Retinal pigment epithelial cell (primary cell): ENCODE data around the gene CMTM8.
"Not testable (repeated sequence)": the region's sequence is repeated elsewhere in the genome, so short reads cannot be mapped to it uniquely, and the experiment has no call there.

ENCODE experiments used
- DNase-seq: peaks from one replicate; pipeline ENCODE4 v3.0.0-alpha.2; 2010; ENCODE audit warnings: low read depth
- H3K4me3 ChIP-seq: 2 replicates; pipeline ENCODE4 v1.5.1; 2011; ENCODE audit warnings: mild to moderate bottlenecking, low read length, control low read depth, moderate library complexity
- CTCF ChIP-seq: conservative IDR thresholded peaks from 2 replicates; pipeline ENCODE4 v1.5.1; 2011; ENCODE audit warnings: low read depth, low read length, control low read depth, inconsistent platforms

The CMTM8 gene

GRCh38 chr3:32376115-32376514 lies 137.6 kb downstream of the CMTM8 start:
- no peak overlapping the region for H3K4me3 ChIP-seq
- no peak for DNase-seq

GRCh38 chr3:32379831-32380500 lies 141.5 kb downstream of the CMTM8 start:
- DNase-seq = no peak
- TF ChIP-seq CTCF = no peak
- H3K4me3 ChIP-seq = no peak overlapping the region

More at GRCh38 chr3:32376115-32376514, 137.6 kb downstream of the CMTM8 start:
- no peak for TF ChIP-seq CTCF

DNA sequence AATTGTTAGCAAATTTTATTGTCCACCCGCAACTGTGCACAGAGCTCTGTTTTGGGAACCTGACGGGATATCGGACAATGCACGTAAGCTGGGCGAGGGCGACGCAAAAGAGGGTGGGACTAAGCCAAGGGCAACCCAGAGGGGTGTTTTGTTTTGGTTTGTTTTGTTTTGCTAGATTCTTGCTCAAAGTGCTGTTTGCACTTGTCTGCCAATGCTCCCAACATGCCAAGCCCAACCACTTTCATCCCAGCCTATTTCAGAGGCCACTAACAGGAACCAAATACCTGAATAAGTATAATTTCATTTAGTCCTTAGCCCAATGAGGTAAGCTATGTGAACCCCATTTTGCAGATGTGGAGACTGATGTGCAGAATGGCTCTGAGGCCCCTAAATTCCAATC lies 143.4 kb downstream of the CMTM8 start:
- no peak overlapping the region for H3K4me3 ChIP-seq
- TF ChIP-seq CTCF = no peak
- no peak for DNase-seq

GRCh38 chr3:32383136-32383711 lies 144.7 kb downstream of the CMTM8 start:
- TF ChIP-seq CTCF = no peak
- no peak for DNase-seq
- H3K4me3 ChIP-seq = no peak overlapping the region

DNA sequence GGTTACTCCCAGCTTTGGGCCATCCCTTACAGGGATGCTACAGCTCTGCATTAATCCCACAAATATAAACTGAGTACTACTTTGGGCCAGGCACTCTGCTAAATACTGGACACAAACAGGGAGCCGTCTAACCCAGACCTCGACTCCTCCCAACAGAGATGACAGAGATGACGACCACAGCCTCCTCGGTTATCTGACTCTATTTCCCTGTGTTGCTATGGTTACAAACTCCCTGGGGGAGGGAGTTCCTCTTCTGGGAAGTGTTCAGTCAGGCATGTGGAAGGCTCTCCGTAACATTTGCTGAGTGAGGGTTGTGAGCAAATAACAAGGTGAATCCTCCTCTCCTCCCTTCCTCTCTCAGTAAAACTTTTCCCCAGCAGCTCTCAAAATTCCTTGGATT lies 146.5 kb downstream of the CMTM8 start:
- no peak overlapping the region for H3K4me3 ChIP-seq
- DNase-seq = no peak
- no peak for TF ChIP-seq CTCF

- no peak overlapping the region for H3K4me3 ChIP-seq
- no peak for DNase-seq
Observed at GRCh38 chr3:32387512-32387911, 149.0 kb downstream of the CMTM8 start.

GRCh38 chr3:32389577-32389976 lies 151.1 kb downstream of the CMTM8 start:
- DNase-seq, H3K4me3 ChIP-seq: not testable (repeated sequence)

More at GRCh38 chr3:32387512-32387911, 149.0 kb downstream of the CMTM8 start:
- no peak for TF ChIP-seq CTCF
